Motor neuron (in vitro differentiated cells): Measurements from ENCODE around the gene KBTBD13. TPM values are rescaled to one million over a fixed set of nuclear protein-coding genes. Genes with fewer than 3 reads are reported as not detected.
"Not testable (repeated sequence)": the region's sequence is repeated elsewhere in the genome, so short reads cannot be mapped to it uniquely, and the experiment has no call there.

Experiments used
- ATAC-seq, 8 experiments: fragments of 200-7000 bp; cut with Tn5 transposase; replicated peaks in 6 of 8; 2 replicates each; pipeline ENCODE4 v1.8.0; 2021; ENCODE audit warnings: mild to moderate bottlenecking in 8 of 8, moderate library complexity in 8 of 8
- H3K27ac ChIP-seq, 2 donors: fragments of 250-450 bp; sonication (Bioruptor Pico); 2 replicates each; pipeline ENCODE4 v1.9.0; 2021; ENCODE audit warnings: antibody characterized with exemption in 2 of 2, mild to moderate bottlenecking in 2 of 2, moderate library complexity in 1 of 2
- H3K4me1 ChIP-seq, 2 donors: fragments of 250-450 bp; sonication (Bioruptor Pico); replicated peaks in 1 of 2; 2 replicates each; pipeline ENCODE4 v1.6.1; 2021; ENCODE audit warnings: antibody characterized with exemption in 2 of 2, mild to moderate bottlenecking in 2 of 2, moderate library complexity in 1 of 2
- H3K4me3 ChIP-seq, 5 donors: fragments of 250-450 bp; sonication (Bioruptor Pico); 2 replicates each; pipeline ENCODE4 v1.9.0; 2021; ENCODE audit warnings: antibody characterized with exemption in 5 of 5, mild to moderate bottlenecking in 5 of 5, moderate library complexity in 4 of 5
- WGBS, 10 experiments: fragments of 450-650 bp; shearing (Covaris generic); methylation state at CpG; one replicate each; pipeline ENCODE4 v1.0.0; 2022; 5-methylcytosine and 5-hydroxymethylcytosine counted together
- in situ Hi-C, 9 experiments: fragments of 400-800 bp; cut with MboI; loops; one replicate each; pipeline ENCODE4 v1.15.0; 2021; ENCODE audit warnings: low sequenced_read_pairs in 9 of 9, low pct_unique_long_range_greater_than_20kb in 2 of 9; ENCODE audit not compliant: unreplicated experiment in 9 of 9
- total RNA-seq, 8 experiments: library from RNA; unstranded; fragments of 300-600 nt; gene quantifications; 2 replicates each; pipeline versions ENCODE4 v1.2.3 to v1.2.4, GENCODE V29; 2022

The KBTBD13 gene
- total RNA-seq, 8 experiments from 2014 or later = 0.10 to 0.28 (median 0.18) TPM; not detected in 3

DNA sequence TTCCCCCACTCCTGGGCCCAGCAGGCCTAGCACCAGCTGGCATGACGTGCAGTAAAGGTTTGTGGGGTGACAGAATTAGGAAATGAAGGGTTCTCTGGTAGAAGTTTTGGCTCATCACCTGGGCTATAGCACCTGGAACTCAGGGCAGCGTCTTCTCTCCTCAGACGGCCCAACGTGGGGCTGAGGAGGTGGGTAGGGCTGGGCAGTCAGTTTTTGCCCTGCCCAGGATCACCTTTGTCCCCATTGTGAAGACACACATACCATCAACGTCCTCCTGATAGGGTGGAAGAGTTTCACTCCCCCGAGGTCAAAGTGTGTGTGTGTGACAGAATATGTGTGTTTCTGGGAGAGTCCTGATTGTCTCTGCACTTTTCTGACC is 12.1 kb downstream of the KBTBD13 start:
- in situ Hi-C loops = no loop called here
- H3K4me3 ChIP-seq = no peak overlapping the region
- H3K27ac ChIP-seq = no peak overlapping the region
- no peak for ATAC-seq
- H3K4me1 ChIP-seq = peaks cover 10 to 11% of the 10 kb centered on the region in 2 donors
- WGBS, 10 experiments = 70 to 100% (median 78%) methylated on average over 1 to 4 of the region's 6 CpGs; no CpG with 5 or more reads in 6 of the 10 experiments

DNA sequence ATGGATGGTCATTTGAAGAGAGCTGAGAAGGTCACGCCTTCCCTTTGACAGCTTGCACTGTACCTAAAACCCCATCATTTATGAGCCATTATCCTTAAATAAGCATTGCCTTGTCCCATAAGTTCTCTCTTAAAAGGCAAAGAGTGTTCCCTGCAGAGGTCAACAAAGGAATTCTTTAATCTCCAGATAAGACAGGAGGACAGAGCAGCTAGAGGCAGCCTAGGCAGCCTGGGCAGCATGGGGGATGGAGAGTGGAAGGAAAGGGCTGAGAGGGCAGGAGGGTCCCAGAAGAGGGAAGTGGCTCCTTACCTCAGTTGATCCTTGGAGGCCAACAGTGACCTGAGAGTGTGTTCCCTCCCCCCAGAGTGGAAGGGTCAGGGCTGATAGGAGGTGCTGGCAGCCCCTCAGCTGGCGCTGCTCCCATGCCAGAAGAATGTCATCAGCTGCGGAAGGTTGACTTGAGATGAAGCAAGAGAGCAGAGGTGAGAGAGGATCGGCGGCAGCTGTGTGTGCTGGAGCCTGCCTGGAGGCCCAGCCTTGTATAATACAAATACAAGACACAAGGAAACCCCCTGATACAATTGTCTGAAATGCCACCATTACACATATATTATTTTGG is 12.8 kb downstream of the KBTBD13 start:
- 55 to 100% (median 88%) methylated on average over 1 to 3 of the region's 5 CpGs; no CpG with 5 or more reads in 3 of the 10 experiments for WGBS, 10 experiments
- H3K4me3 ChIP-seq = no peak overlapping the region
- H3K27ac ChIP-seq = no peak overlapping the region
- ATAC-seq = no peak
- in situ Hi-C loops = no loop called here
- H3K4me1 ChIP-seq = peaks cover 4 to 6% of the 10 kb centered on the region in 2 donors

DNA sequence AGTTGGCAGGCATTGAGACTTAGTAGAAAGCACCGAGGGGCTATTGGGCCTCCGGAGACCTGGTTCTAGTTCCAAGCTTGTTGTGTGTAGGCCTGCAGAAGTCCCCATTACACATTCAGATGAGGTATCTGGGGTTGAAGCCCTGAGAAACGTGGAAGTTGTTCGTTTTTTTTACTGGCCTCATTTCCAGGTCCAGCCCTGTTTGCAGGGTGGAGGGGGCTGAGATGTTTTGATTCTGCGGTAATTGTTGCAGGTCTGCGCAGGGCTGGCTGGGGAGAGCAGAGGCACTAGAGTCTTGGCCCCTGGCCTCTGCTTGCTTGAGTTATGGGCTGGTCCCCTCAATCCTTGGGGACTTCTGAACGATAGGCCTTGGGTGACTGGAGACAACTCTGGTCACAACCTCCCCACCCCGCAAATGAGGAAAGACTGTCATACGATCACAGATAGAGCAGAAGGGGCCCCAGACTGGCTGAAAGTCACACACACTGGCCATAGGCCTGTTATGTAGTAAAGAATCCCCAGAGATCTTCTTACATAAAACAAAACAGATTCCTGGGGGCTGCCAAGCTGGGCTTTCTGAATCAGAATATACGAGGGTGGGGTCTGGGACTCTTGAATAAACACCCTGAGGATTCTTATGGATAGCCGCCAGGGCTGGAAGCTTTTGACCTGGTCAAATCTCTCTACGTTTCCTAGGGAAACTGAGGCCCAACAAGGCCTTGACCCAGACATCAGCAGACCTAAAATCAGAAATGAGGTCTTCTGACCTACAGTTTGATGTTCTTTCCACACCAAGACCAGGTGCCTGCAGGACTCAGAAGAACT is 15.6 kb downstream of the KBTBD13 start:
- no peak overlapping the region for H3K4me3 ChIP-seq
- ATAC-seq = peak in 1 of 8 experiments; percentile 33
- H3K4me1 ChIP-seq = peaks cover 0 to 4% of the 10 kb centered on the region in 2 donors
- in situ Hi-C loops = no loop called here
- 17 to 87% (median 69%) methylated on average over 1 to 8 of the region's 12 CpGs; no CpG with 5 or more reads in 2 of the 10 experiments for WGBS, 10 experiments
- H3K27ac ChIP-seq = no peak overlapping the region

DNA sequence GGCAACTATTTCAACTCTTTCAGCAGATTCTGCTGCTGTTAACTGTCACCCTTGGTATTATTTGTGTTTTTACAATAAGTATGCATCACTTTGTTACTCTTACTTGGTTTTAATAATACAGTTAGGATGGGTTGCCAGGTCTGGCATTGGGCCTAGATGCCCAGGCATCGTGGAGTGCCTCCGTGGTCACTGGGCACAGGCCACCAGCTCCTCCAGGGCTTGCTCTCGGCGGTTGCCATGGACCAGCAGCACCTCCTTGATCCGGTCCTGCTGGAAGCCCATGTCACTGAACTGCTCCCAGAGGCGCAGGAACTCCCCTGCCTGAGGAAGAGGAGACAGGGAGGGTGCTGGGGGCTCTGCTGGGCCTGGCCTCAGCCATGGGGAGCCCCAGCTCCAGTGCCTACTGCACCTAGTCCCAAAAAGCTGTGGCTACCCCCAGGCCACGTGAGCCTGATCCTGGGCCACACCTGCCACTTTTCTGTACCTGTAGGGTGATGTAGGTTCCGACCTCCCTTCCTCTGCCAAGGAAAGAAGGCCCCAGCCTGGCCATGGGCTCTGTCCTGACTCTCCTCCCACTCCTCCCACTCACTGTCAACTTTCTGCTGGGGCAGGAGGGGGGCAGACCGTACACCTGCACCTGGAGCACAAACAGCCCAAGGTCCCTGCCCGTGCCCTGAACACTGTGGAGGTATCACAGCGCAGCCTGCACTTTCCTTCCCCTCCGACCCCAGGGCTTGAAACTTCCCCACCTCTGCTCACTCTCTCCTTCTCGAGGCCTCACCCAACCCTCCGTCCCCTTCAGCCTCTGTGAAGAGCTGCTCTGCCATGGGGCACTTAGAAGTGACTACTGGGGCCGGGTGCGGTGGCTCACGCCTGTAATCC is 16.6 kb downstream of the KBTBD13 start:
- Histone ChIP-seq H3K4me1 (peaks cover 0 to 4% of the 10 kb centered on the region in 2 donors), H3K4me3 (no peak overlapping the region), H3K27ac (no peak overlapping the region)
- ATAC-seq = peak in 2 of 8 experiments; percentile 6 to 38
- 40 to 100% (median 80%) methylated on average over 1 to 6 of the region's 17 CpGs; no CpG with 5 or more reads in 3 of the 10 experiments for WGBS, 10 experiments
- in situ Hi-C loops = no loop called here

DNA sequence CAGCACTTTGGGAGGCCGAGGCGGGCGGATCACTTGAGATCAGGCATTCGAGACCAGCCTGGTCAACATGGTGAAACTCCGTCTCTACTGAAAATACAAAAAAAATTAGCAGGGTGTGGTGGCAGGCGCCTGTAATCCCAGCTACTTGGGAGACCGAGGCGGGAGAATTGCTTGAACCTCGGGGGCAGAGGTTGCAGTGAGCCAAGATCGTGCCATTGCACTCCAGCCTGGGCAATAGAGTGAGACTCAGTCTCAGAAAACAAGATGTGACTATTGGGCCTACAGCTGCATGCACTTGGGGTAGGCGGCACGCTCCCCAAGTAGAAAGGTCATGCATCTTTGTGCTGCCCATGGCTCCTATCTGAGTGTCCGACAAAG is 17.2 kb downstream of the KBTBD13 start:
- in situ Hi-C loops, H3K4me3 ChIP-seq, H3K4me1 ChIP-seq, H3K27ac ChIP-seq, ATAC-seq: not testable (repeated sequence)
- WGBS, 10 experiments = 67 to 94% (median 94%) methylated on average over 1 to 7 of the region's 13 CpGs; no CpG with 5 or more reads in 7 of the 10 experiments

DNA sequence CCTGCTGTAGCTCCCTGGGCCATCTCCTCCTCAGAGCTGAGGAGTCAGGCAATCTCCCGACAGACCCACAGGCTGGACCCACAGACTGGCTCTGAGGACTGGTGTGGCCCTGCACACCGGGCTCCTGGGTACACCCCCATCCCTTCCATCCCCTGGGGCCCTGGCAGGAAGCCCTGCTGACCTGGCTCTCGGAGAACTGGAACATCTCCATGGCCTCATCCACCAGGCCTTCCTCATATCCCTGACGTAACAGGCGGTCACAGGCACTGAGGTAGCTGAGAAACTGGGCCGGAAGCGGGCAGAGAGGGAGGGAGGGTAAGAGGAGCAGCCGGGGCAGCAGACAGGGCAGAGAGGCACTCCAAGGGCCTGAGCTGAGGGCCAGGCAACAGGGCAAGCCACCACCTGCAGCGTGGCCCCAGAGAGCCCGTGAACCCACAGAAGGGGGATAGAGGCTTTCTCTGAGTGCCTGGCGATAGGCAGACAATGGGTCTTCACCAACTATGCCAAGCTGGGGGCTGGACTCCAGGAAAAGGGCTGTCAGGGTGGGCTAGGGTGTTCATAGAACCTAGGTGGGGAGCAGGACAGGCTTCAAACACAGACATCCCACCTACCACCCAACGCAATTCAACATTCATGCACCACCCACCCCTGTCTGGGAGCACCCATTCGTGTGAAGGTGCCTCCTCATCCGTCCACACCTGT is 17.9 kb downstream of the KBTBD13 start:
- ATAC-seq = peak in 3 of 8 experiments; percentile 6 to 31 (median 17)
- 80 to 100% methylated on average over 1 of the region's 14 CpGs; no CpG with 5 or more reads in 8 of the 10 experiments for WGBS, 10 experiments
- Histone ChIP-seq H3K4me3 (no peak overlapping the region), H3K27ac (no peak overlapping the region), H3K4me1 (peaks cover 0 to under 1% of the 10 kb centered on the region in 2 donors)
- in situ Hi-C loops = no loop called here

DNA sequence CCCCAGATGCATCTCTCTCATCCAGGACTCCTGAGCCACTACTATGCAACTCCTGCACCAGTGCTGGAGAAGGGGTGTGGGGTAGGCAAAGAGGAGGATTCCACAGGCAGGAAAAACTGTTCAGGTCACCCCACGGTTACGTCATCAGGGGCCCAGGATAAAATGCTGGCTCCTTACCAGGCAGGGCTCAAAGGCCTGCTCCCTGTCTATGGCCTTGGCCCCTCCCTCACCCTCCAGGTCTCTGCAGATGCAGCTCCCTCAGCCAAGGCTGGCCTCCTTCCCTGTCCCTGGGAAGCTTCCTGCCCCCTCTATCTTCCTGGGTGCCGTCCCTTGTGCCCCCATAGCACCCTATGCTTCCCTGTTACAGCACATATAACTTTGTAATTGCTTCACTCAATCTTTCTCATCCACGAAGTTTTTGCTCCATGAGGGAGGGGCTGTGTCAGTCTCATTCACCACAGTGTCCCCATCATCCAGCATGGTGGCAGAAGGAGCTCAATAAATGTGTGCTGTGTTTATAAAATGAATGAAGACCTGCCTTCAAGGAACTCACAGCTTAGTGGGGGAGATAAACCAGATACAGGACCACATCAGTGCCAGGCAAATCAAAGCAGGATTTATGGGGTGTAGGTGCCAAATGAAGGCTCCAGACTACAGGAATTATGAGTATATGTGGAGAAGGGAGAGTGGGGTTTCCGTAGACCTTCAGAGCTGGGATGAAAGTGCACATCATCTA is 18.6 kb downstream of the KBTBD13 start:
- H3K4me3 ChIP-seq = no peak overlapping the region
- WGBS, 10 experiments = 0 to 100% (median 56%) methylated on average over 1 to 3 of the region's 5 CpGs; no CpG with 5 or more reads in 2 of the 10 experiments
- H3K27ac ChIP-seq = no peak overlapping the region
- H3K4me1 ChIP-seq = no peaks in the 10 kb centered on the region
- peak in 2 of 8 experiments; percentile 16 to 24 for ATAC-seq
- in situ Hi-C loops = no loop called here

DNA sequence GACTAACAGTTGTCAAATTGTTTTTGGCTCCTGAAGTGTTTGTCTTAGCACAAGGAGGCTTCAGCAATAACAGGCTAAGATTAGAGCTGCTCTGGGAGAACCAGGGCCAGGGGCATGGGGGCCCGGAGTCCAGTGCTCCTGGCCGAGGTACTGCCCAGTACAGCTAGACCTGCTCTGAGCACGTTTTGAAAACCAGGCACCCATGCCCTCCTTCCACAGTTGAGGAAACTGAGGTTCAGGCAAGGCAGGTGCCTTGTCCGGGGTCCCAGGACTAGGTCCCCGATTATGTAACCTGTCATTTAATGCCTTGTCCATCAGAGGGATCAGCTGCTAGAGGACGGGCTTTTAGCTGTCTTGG is 19.2 kb downstream of the KBTBD13 start:
- ATAC-seq = no peak
- 80 to 100% (median 98%) methylated on average over 1 to 5 of the region's 6 CpGs; no CpG with 5 or more reads in 4 of the 10 experiments for WGBS, 10 experiments
- Histone ChIP-seq H3K4me3 (no peak overlapping the region), H3K27ac (no peak overlapping the region), H3K4me1 (no peaks in the 10 kb centered on the region)
- in situ Hi-C loops = no loop called here

DNA sequence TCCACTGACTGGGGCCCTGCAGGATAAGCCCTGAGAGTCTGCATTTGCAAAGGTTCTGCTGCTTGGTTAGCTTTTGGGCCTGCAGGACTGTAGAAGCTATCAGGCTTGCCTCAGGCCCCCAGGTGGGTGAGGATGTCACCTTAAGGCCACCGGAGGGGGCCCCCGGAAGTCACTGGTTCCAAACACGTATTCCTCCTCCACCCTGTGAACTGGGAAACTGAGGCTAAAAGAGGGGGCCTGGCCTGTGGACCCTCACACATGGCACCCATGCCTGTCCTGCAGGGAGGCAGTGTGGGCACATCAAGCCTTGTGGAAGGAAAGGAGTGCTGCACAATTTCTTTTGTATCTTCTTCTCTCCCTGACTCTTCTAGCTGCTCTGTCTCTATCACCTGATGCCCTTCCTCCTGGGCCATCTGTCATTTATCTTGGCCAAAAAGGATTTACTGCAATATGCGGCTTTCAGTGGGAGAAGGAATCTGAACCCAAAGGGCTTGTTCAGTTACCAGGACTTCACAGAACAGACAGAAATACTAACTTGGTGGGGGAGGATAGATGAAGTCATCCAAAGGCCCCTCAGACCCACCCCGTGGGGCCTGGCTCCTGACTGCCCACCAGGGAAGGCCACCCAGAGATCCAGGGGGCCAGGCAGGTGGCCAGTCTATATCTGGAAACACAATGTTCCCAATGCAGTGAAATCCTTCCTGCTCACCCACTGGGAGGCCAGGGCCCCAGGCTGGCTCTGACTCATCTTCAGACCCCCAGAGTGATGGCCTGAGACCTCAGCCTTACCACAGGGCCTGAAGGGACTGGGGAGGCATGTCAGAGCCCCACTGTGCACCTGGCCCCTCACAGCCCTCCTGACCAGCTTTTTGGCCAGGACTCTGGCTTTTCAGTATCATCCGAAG is 20.2 kb downstream of the KBTBD13 start:
- in situ Hi-C loops = no loop called here
- 73 to 100% (median 100%) methylated on average over 1 to 3 of the region's 6 CpGs; no CpG with 5 or more reads in 5 of the 10 experiments for WGBS, 10 experiments
- ATAC-seq = no peak

DNA sequence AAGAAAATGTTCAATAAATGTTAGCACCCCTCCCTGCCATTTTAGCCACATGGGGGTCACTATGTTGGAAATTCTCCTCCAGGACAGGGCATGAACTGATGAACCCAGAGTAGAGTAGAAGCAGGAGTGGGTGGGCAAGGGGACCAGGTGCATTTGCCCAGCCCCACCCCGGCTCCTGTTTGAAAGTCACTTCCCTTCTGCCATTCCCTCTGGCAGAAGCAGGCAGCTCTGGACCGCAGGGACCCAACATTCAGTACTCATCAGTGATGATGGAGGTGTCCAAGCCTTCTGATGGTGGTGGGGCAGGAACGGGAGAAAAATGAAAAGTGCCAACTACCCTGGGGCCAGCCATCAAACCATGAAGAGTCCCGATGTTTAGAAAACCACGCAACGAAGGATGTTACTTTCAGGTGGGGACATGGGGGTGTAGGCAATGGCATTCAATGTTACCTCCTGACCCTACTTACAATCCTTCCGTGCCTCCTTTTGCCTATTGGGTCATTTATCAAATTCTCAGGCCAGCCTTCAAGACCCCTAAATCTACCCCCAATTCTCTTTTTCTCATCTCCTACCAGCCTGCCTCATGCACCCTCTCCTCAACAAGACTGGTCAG is 21.2 kb downstream of the KBTBD13 start:
- in situ Hi-C loops = no loop called here
- 56 to 100% (median 95%) methylated on average over 1 to 6 of the region's 7 CpGs; no CpG with 5 or more reads in 3 of the 10 experiments for WGBS, 10 experiments
- Histone ChIP-seq H3K4me3 (no peak overlapping the region), H3K4me1 (no peaks in the 10 kb centered on the region), H3K27ac (no peak overlapping the region)
- ATAC-seq = no peak

More for the DNA sequence above, 20.2 kb downstream of the KBTBD13 start:
- no peak overlapping the region for H3K27ac ChIP-seq
- H3K4me1 ChIP-seq = no peaks in the 10 kb centered on the region
- H3K4me3 ChIP-seq = no peak overlapping the region

DNA sequence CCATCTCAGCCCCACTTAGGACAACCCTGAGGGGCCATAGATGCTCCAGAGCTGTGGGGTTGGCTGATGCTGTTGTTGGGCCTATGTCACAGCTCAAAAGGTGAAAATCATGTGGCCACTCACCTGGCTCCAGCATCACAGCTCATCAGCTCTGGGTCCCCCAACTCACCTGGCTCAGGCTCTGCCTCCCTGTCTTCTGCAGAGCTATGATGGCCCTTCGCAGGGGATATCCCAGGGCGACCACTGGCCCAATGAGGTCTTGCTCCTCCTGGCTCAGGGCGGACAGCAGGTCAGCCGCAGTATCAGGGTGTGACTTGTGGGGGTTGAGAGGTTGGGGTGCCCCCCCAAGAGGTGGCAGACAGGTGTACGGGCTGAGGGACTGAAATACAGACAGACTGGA is 22.8 kb downstream of the KBTBD13 start:
- in situ Hi-C loops = no loop called here

More for the DNA sequence above, 22.8 kb downstream of the KBTBD13 start:
- Histone ChIP-seq H3K27ac (no peak overlapping the region), H3K4me1 (no peaks in the 10 kb centered on the region), H3K4me3 (no peak overlapping the region)
- no peak for ATAC-seq
- 92 to 100% (median 98%) methylated on average over 1 to 4 of the region's 5 CpGs; no CpG with 5 or more reads in 6 of the 10 experiments for WGBS, 10 experiments
